Panc1 (cell line): ENCODE data around the gene FGD3. TPM values are rescaled to one million over a fixed set of nuclear protein-coding genes. Genes with fewer than 3 reads are reported as not detected.

ENCODE experiments used
- ATAC-seq: fragments of 200-7000 bp; cut with Tn5 transposase; 2 replicates; pipeline ENCODE4 v1.9.1; 2020; ENCODE audit warnings: mild to moderate bottlenecking, moderate library complexity
- BruUV-seq: library from RNA; stranded (reverse); fragments of 400-500 nt; replicated peaks from 2 replicates; lab custom pipeline; 2021; lab: Mats Ljungman, UMichigan
- CTCF ChIA-PET: fragments of 300-600 bp; sonication (Branson Sonifier 250); formaldehyde crosslinking; loops from one replicate; lab custom pipeline; 2022; ENCODE audit warnings: antibody characterized with exemption; lab: Charles Lee
- POLR2A ChIA-PET: fragments of 300-600 bp; sonication (Branson Sonifier 250); formaldehyde crosslinking; loops from one replicate; lab custom pipeline; 2022; ENCODE audit warnings: antibody characterized with exemption; lab: Charles Lee
- DNase-seq: peaks from one replicate; pipeline ENCODE4 v3.0.0-alpha.2; 2010; ENCODE audit warnings: low read depth, low spot score
- H3K27ac ChIP-seq: 2 replicates; pipeline ENCODE4 v1.5.1; 2011; ENCODE audit warnings: mild to moderate bottlenecking, low read length, inconsistent platforms
- H3K27me3 ChIP-seq: fragments of 200-500 bp; sonication (Bioruptor generic); 2 replicates; pipeline ENCODE4 v1.6.0; 2014; ENCODE audit warnings: low read length, inconsistent platforms; ENCODE audit not compliant: control insufficient read depth, insufficient read depth
- H3K36me3 ChIP-seq: fragments of 200-500 bp; sonication (Bioruptor generic); 2 replicates; pipeline ENCODE4 v1.5.1; 2014; ENCODE audit warnings: inconsistent platforms, mild to moderate bottlenecking, low read length, moderate library complexity; ENCODE audit not compliant: control insufficient read depth, insufficient read depth
- H3K4me1 ChIP-seq: 2 replicates; pipeline ENCODE4 v1.5.1; 2011; ENCODE audit warnings: inconsistent platforms, mild to moderate bottlenecking, low read length, moderate library complexity; ENCODE audit not compliant: control insufficient read depth, insufficient read depth
- H3K4me3 ChIP-seq, 2 experiments: 2 replicates each; pipeline ENCODE4 v1.5.1; 2011 to 2012; ENCODE audit warnings: low read depth in 2 of 2, low read length in 2 of 2, mild to moderate bottlenecking in 2 of 2, inconsistent platforms in 1 of 2, moderate library complexity in 1 of 2
- H3K9me3 ChIP-seq: fragments of 200-500 bp; sonication (Bioruptor generic); 2 replicates; pipeline ENCODE4 v1.5.1; 2014; ENCODE audit warnings: low read depth, mild to moderate bottlenecking, inconsistent platforms, low read length, moderate library complexity; ENCODE audit not compliant: control insufficient read depth, insufficient read depth
- POLR2AphosphoS5 ChIP-seq: IDR thresholded peaks from 2 replicates; pipeline ENCODE4 v1.6.1; 2012; ENCODE audit warnings: mild to moderate bottlenecking, low read depth, low read length, moderate library complexity
- SIN3A ChIP-seq: IDR thresholded peaks from 2 replicates; pipeline ENCODE4 v1.6.1; 2012; ENCODE audit warnings: low read depth, mild to moderate bottlenecking, low read length, moderate library complexity, borderline replicate concordance; ENCODE audit not compliant: insufficient read depth
- TCF7L2 ChIP-seq: IDR thresholded peaks from 2 replicates; pipeline ENCODE4 v1.6.1; 2011; ENCODE audit warnings: mild to moderate bottlenecking, low read depth, low read length, inconsistent platforms
- in situ Hi-C: cut with HindIII; loops from 2 replicates; pipeline ENCODE4 v1.10.0; 2016; ENCODE audit warnings: low sequenced_read_pairs, low pct_unique_long_range_greater_than_20kb
- intact Hi-C: fragments of 100-400 bp; cut with micrococcal nuclease; formaldehyde crosslinking; loops from one replicate; pipeline ENCODE4 v1.10.0; 2022; ENCODE audit not compliant: unreplicated experiment
- total RNA-seq: library from RNA; stranded (reverse); gene quantifications from one replicate; pipeline ENCODE4 v1.2.1, GENCODE V29; 2021; ENCODE audit not compliant: unreplicated experiment
- TF ChIP-seq, protein P1 (sequence below), 2 experiments: IDR thresholded peaks; 2 replicates each; pipeline ENCODE4 v1.6.1; 2011 to 2012; ENCODE audit warnings: low read depth in 2 of 2, control low read depth in 1 of 2, low read length in 1 of 2, mild to moderate bottlenecking in 1 of 2, moderate library complexity in 1 of 2; ENCODE audit not compliant: insufficient read depth in 1 of 2
- TF ChIP-seq, protein P2 (sequence below): fragments of 450-650 bp; IDR thresholded peaks from 2 replicates; pipeline ENCODE4 v1.5.1; 2017; ENCODE audit warnings: mild to moderate bottlenecking

FGD3 gene
- total RNA-seq, 1 experiment from 2014 or later = 0.80 TPM

DNA sequence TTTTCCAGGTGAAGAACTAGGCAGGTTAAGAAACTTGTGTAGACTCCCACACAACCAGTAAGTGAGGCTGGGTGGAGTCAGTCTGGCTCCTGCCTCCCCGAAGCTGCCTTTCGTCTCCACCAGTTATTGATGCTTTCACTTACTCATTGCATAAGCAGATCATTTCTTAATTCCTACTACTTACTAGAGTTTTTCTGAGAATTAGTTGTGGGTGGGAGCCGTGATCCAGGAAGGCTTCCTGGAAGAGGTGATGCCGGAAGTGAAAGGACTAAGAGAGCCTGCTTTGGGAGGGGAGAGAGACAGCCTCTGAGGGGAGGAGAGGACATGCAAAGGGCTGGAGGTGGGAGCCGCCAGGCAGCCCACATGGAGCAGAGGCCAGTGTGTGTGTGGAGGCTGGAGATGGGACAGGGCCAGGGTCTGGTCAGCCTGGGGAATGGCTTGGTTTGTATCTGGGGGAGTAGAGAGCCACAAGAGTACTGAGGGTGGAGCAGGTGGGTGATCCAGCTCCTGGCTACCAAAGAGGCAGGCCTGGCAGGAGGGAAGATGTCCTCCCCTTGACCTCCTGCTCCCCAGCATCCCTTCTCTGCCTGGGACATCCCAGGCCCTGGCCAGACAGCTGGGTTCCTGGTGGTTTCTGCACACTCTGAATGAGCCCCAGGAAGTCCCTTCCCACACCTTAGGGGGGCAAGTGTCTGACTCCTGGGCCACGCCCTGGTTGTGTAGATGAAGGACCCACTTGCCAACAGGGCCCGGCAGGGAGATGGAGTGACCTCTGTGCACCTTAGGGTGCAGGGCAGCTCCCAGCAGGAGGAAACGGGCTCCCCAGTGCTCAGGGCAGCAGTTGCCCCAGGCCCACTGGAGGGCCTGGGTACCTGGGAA is 136.5 kb downstream of the FGD3 start:
- ATAC-seq (no peak), DNase-seq (no peak)
- ChIA-PET POLR2A (no interaction called here), CTCF (no interaction called here)
- intact Hi-C loops = no loop called here
- Histone ChIP-seq H3K9me3 (no peaks in the 10 kb centered on the region), H3K27ac (no peak overlapping the region), H3K27me3 (no peaks in the 10 kb centered on the region), H3K36me3 (no peaks in the 10 kb centered on the region), H3K4me3 (no peak overlapping the region), H3K4me1 (no peaks in the 10 kb centered on the region)
- in situ Hi-C loops = no loop called here
- no peak for TF ChIP-seq TCF7L2
- TF ChIP-seq, protein P1, sequence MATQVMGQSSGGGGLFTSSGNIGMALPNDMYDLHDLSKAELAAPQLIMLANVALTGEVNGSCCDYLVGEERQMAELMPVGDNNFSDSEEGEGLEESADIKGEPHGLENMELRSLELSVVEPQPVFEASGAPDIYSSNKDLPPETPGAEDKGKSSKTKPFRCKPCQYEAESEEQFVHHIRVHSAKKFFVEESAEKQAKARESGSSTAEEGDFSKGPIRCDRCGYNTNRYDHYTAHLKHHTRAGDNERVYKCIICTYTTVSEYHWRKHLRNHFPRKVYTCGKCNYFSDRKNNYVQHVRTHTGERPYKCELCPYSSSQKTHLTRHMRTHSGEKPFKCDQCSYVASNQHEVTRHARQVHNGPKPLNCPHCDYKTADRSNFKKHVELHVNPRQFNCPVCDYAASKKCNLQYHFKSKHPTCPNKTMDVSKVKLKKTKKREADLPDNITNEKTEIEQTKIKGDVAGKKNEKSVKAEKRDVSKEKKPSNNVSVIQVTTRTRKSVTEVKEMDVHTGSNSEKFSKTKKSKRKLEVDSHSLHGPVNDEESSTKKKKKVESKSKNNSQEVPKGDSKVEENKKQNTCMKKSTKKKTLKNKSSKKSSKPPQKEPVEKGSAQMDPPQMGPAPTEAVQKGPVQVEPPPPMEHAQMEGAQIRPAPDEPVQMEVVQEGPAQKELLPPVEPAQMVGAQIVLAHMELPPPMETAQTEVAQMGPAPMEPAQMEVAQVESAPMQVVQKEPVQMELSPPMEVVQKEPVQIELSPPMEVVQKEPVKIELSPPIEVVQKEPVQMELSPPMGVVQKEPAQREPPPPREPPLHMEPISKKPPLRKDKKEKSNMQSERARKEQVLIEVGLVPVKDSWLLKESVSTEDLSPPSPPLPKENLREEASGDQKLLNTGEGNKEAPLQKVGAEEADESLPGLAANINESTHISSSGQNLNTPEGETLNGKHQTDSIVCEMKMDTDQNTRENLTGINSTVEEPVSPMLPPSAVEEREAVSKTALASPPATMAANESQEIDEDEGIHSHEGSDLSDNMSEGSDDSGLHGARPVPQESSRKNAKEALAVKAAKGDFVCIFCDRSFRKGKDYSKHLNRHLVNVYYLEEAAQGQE (IDR thresholded peaks at IDR 0.05; ENCODE audit: insufficient read depth in 1 of 2, low read depth in 2 of 2, low read length in 1 of 2) = no peak
- TF ChIP-seq, protein P2, sequence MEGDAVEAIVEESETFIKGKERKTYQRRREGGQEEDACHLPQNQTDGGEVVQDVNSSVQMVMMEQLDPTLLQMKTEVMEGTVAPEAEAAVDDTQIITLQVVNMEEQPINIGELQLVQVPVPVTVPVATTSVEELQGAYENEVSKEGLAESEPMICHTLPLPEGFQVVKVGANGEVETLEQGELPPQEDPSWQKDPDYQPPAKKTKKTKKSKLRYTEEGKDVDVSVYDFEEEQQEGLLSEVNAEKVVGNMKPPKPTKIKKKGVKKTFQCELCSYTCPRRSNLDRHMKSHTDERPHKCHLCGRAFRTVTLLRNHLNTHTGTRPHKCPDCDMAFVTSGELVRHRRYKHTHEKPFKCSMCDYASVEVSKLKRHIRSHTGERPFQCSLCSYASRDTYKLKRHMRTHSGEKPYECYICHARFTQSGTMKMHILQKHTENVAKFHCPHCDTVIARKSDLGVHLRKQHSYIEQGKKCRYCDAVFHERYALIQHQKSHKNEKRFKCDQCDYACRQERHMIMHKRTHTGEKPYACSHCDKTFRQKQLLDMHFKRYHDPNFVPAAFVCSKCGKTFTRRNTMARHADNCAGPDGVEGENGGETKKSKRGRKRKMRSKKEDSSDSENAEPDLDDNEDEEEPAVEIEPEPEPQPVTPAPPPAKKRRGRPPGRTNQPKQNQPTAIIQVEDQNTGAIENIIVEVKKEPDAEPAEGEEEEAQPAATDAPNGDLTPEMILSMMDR = no peak
- TF ChIP-seq SIN3A = no peak
- no peak for TF ChIP-seq POLR2AphosphoS5
- BruUV-seq = no TSS peak

DNA sequence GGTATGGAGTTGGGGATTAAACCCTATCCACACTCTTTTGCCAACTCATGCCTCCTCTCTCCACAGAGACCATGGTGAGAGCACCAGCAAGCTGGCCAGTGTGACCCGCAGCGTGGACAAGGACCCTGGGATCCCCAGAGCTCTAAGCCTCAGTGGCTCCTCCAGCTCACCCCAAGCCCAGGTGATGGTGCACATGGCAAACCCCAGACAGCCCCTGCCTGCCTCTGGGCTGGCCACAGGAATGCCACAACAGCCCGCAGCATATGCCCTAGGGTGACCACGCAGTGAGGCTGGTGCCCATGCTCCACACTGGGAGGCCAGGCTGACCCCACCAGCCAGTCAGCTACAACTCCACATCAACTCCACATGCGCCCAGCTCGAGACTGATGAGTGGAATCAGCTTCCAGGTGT is 137.2 kb downstream of the FGD3 start:
- no peak overlapping the region for H3K4me3 ChIP-seq
- no peaks in the 10 kb centered on the region for H3K27me3 ChIP-seq
- ChIA-PET CTCF (no interaction called here), POLR2A (no interaction called here)
- H3K36me3 ChIP-seq = no peaks in the 10 kb centered on the region
- TF ChIP-seq, protein P2 = no peak
- TF ChIP-seq TCF7L2 (no peak), POLR2AphosphoS5 (no peak), SIN3A (no peak)
- TF ChIP-seq, protein P1 (IDR thresholded peaks at IDR 0.05; ENCODE audit: insufficient read depth in 1 of 2, low read depth in 2 of 2, low read length in 1 of 2) = no peak
- no TSS peak for BruUV-seq
- no peaks in the 10 kb centered on the region for H3K9me3 ChIP-seq
- ATAC-seq (no peak), DNase-seq (no peak)
- H3K4me1 ChIP-seq = no peaks in the 10 kb centered on the region
- in situ Hi-C loops = no loop called here
- no peak overlapping the region for H3K27ac ChIP-seq
- intact Hi-C loops = no loop called here
